ENCODE measurements around the gene FAM168B. TPM values are rescaled to one million over a fixed set of nuclear protein-coding genes. Genes with fewer than 3 reads are reported as not detected.

The FAM168B gene
- total RNA-seq, 1 experiment from 2014 or later, result 81.4 TPM

DNA sequence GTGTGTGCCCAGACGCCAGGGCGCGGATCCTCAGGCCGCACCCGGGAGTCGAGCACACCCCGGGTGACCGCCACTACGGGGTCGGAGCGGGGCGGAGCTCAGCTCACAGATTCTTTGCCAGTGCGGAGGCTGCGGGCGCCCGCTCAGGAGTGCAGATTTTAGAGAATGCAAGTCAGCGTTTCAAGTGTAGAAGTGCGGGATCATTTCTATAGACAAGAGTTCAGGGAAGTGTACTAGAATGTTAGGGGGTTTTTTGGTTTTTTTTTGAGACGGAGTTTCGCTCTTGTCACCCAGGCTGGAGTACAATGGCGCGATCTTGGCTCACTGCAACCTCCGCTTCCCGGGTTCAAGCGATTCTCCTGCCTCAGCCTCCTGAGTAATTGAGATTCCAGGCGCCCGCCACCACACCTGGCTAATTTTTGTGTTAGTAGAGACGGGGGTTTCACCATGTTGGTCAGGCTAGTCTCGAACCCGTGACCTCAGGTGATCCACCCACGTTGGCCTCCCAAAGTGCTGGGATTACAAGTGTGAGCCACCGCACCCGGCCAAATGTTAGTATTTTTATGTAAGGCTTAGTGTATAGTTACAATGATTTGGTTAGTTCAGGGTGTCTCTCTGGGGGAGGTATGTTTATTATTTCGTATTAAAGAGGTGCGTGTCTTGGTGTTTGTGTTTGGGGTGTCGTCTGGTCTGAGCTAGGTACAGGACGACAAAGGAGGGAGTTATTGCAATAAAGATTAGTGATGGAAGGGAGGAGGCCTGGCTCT is 619 bp upstream of the FAM168B start:
- Histone ChIP-seq H4K20me1 (ENCODE audit: control insufficient read depth, insufficient read depth, insufficient read length) (no peaks in the 10 kb centered on the region), H2BK20ac (ENCODE audit: low read depth, low read length, poor library complexity, severe bottlenecking) (no peak overlapping the region), H4K5ac (ENCODE audit: insufficient read length, low read depth, low read length) (no peak overlapping the region), H3T11ph (ENCODE audit: low read length) (no peak overlapping the region), H3K23me2 (ENCODE audit: insufficient read length, low read depth, low read length, poor library complexity, severe bottlenecking) (no peaks in the 10 kb centered on the region), H3K79me2 (ENCODE audit: insufficient read depth, low read length) (peaks cover 24% of the 10 kb centered on the region; the same call in 1 of the 2 replicates), H3K27me3 (ENCODE audit: insufficient read depth, low read length) (no peaks in the 10 kb centered on the region), H3K9ac (ENCODE audit: extremely low read depth, insufficient read length, low read length) (peak overlapping the region; percentile 73), H2AFZ (ENCODE audit: low read length) (no peak overlapping the region), H3K9me3 (ENCODE audit: control insufficient read depth, low read depth, low read length) (no peaks in the 10 kb centered on the region), H3K79me1 (ENCODE audit: insufficient read depth, low read depth, low read length, poor library complexity, severe bottlenecking) (peaks cover 3% of the 10 kb centered on the region), H2BK15ac (ENCODE audit: low read depth, low read length) (no peak overlapping the region), H2AK5ac (ENCODE audit: insufficient read length, low read length) (no peak overlapping the region), H3K56ac (ENCODE audit: insufficient read length, low read depth, low read length) (no peak overlapping the region), H4K8ac (replicated peaks; ENCODE audit: insufficient read length, low read depth, low read length) (no peak overlapping the region), H2BK120ac (ENCODE audit: low read depth, low read length, poor library complexity, severe bottlenecking) (no peak overlapping the region), H2BK12ac (ENCODE audit: insufficient read length, low read depth, low read length) (no peak overlapping the region), H3K4me1 (ENCODE audit: insufficient read depth, low read length) (no peaks in the 10 kb centered on the region), H3K4ac (ENCODE audit: low read depth, low read length) (no peak overlapping the region), H3K23ac (ENCODE audit: insufficient read length, low read depth, low read length) (no peak overlapping the region), H3K18ac (ENCODE audit: insufficient read length, low read depth, low read length) (no peak overlapping the region), H4K91ac (ENCODE audit: insufficient read length, low read depth, low read length) (no peak overlapping the region), H3K14ac (ENCODE audit: insufficient read depth, low read length) (0 out of 2 replicates have a peak overlapping the region, but pooled peaks have one; percentile 68), H3K27ac (ENCODE audit: insufficient read length, low read depth, low read length) (no peak overlapping the region), H3K4me2 (ENCODE audit: insufficient read depth, insufficient read length, low read length) (peak overlapping the region; percentile 36), H2BK5ac (ENCODE audit: insufficient read length, low read length) (no peak overlapping the region)
- peak overlapping the region; percentile 85 to 89 for H3K4me3 Mint-ChIP-seq
- peaks cover 13 to 24% (median 17%) of the 10 kb centered on the region in 3 experiments; a peak in 6 of 7 replicates for H3K36me3 Mint-ChIP-seq (ENCODE audit: insufficient read depth in 1 of 3, low read depth in 3 of 3)
- TF ChIP-seq, protein P1, sequence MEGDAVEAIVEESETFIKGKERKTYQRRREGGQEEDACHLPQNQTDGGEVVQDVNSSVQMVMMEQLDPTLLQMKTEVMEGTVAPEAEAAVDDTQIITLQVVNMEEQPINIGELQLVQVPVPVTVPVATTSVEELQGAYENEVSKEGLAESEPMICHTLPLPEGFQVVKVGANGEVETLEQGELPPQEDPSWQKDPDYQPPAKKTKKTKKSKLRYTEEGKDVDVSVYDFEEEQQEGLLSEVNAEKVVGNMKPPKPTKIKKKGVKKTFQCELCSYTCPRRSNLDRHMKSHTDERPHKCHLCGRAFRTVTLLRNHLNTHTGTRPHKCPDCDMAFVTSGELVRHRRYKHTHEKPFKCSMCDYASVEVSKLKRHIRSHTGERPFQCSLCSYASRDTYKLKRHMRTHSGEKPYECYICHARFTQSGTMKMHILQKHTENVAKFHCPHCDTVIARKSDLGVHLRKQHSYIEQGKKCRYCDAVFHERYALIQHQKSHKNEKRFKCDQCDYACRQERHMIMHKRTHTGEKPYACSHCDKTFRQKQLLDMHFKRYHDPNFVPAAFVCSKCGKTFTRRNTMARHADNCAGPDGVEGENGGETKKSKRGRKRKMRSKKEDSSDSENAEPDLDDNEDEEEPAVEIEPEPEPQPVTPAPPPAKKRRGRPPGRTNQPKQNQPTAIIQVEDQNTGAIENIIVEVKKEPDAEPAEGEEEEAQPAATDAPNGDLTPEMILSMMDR (conservative IDR thresholded peaks at IDR 0.05), result no peak
- no peak for DNase-seq
- no peaks in the 10 kb centered on the region for H3K27me3 Mint-ChIP-seq (ENCODE audit: low read depth)
- peak overlapping the region; percentile 88 to 96 (median 92) for H3K27ac Mint-ChIP-seq
- WGBS (ENCODE audit: extremely low coverage, insufficient read length, low lambda C conversion rate), result 100% methylated on average over 3 of the region's 37 CpGs
- no peaks in the 10 kb centered on the region; a peak in 1 of 5 replicates for H3K9me3 Mint-ChIP-seq
- peaks cover 4 to 7% of the 10 kb centered on the region in 2 experiments; a peak in 2 of 4 replicates for H3K4me1 Mint-ChIP-seq

Data from H9 (cell line).